CD4-positive, alpha-beta memory T cell (primary cell): ENCODE measurements around the gene SLC15A3. TPM values are rescaled to one million over a fixed set of nuclear protein-coding genes. Genes with fewer than 3 reads are reported as not detected.
A peak's percentile ranks its signal among the peaks of the same experiment; 100 is the strongest.

Source experiments
- CTCF ChIA-PET: fragments of 350-600 bp; sonication (Branson Sonifier 250); formaldehyde crosslinking; loops from one replicate; lab custom pipeline; 2021; ENCODE audit warnings: inconsistent platforms; ENCODE audit not compliant: partially characterized antibody; lab: Charles Lee
- POLR2A ChIA-PET: fragments of 350-600 bp; sonication (Branson Sonifier 250); formaldehyde crosslinking; loops from one replicate; lab custom pipeline; 2021; ENCODE audit not compliant: partially characterized antibody; lab: Charles Lee
- DNase-seq, 5 donors: peaks; one replicate each; pipeline versions ENCODE4 v3.0.0 to v3.0.0-alpha.2; 2020 to 2022; ENCODE audit warnings: mixed read lengths in 1 of 5
- H3K27ac ChIP-seq: one replicate; pipeline ENCODE4 v1.7.0; 2013; ENCODE audit warnings: low read depth, low read length
- H3K27me3 ChIP-seq: 2 replicates; pipeline ENCODE4 v1.7.0; 2013; ENCODE audit warnings: mild to moderate bottlenecking, low read length, moderate library complexity; ENCODE audit not compliant: insufficient read depth
- H3K36me3 ChIP-seq: 2 replicates; pipeline ENCODE4 v1.7.0; 2013; ENCODE audit warnings: mild to moderate bottlenecking, low read length, moderate library complexity; ENCODE audit not compliant: insufficient read depth
- H3K4me1 ChIP-seq: 2 replicates; pipeline ENCODE4 v1.7.0; 2013; ENCODE audit warnings: mild to moderate bottlenecking, low read length, moderate library complexity; ENCODE audit not compliant: insufficient read depth
- H3K4me3 ChIP-seq, 2 donors: one replicate each; pipeline ENCODE4 v1.7.0; 2013; ENCODE audit warnings: low read length in 2 of 2, mild to moderate bottlenecking in 1 of 2
- H3K9me3 ChIP-seq, 2 donors: one replicate each; pipeline ENCODE4 v1.7.0; 2013; ENCODE audit warnings: low read length in 2 of 2, control low read depth in 1 of 2; ENCODE audit not compliant: control insufficient read depth in 1 of 2
- H3K27ac Mint-ChIP-seq, 7 donors: one replicate each; pipeline ENCODE4 v1.8.0; 2020 to 2021; ENCODE audit warnings: mixed read lengths in 7 of 7, mild to moderate bottlenecking in 6 of 7, inconsistent platforms in 3 of 7, moderate library complexity in 3 of 7
- H3K27me3 Mint-ChIP-seq, 2 donors: one replicate each; pipeline ENCODE4 v1.8.0; 2020 to 2021; ENCODE audit warnings: mixed read lengths in 2 of 2
- H3K36me3 Mint-ChIP-seq, 2 donors: one replicate each; pipeline ENCODE4 v1.8.0; 2020 to 2021; ENCODE audit warnings: mixed read lengths in 2 of 2, inconsistent platforms in 1 of 2, mild to moderate bottlenecking in 1 of 2
- H3K4me1 Mint-ChIP-seq, 4 donors: one replicate each; pipeline ENCODE4 v1.8.0; 2020 to 2021; ENCODE audit warnings: mixed read lengths in 4 of 4, mild to moderate bottlenecking in 1 of 4
- H3K4me3 Mint-ChIP-seq, 8 donors: one replicate each; pipeline ENCODE4 v1.8.0; 2020 to 2021; ENCODE audit warnings: mixed read lengths in 8 of 8, mild to moderate bottlenecking in 7 of 8, moderate library complexity in 6 of 8, inconsistent platforms in 3 of 8
- H3K9me3 Mint-ChIP-seq, 8 donors: one replicate each; pipeline ENCODE4 v1.8.0; 2020 to 2021; ENCODE audit warnings: mixed read lengths in 8 of 8, mild to moderate bottlenecking in 5 of 8, inconsistent platforms in 3 of 8, moderate library complexity in 1 of 8
- intact Hi-C: fragments of 100-400 bp; cut with micrococcal nuclease; formaldehyde crosslinking; loops from one replicate; pipeline ENCODE4 v1.15.1; 2023
- polyA plus RNA-seq, 2 donors: library from polyadenylated mRNA; unstranded; fragments of 300-500 nt; fragmentation: Illumina TruSeq; gene quantifications; one replicate each; pipeline ENCODE4 v1.2.3, GENCODE V29; 2021
- total RNA-seq, 2 experiments: library from RNA; stranded (reverse); gene quantifications; one replicate each; pipeline ENCODE4 v1.2.3, GENCODE V29; 2021

The SLC15A3 gene
- total and polyA plus RNA-seq, 4 experiments from 2014 or later, result 0.29 to 5.4 (median 4.6) TPM; not detected in 1

- Histone ChIP-seq H3K27me3 (no peaks in the 10 kb centered on the region), H3K27ac (peak overlapping the region; percentile 85), H3K9me3 (no peaks in the 10 kb centered on the region), H3K4me1 (peaks cover 33% of the 10 kb centered on the region), H3K36me3 (peaks cover 26% of the 10 kb centered on the region), H3K4me3 (peak overlapping the region; percentile 85)
- Mint-ChIP-seq H3K4me1 (peaks cover 16 to 53% (median 35%) of the 10 kb centered on the region in 4 donors), H3K27ac (peak overlapping the region; percentile 60 to 99 (median 91)), H3K4me3 (peak overlapping the region; percentile 82 to 94 (median 91)), H3K9me3 (no peaks in the 10 kb centered on the region), H3K36me3 (peaks cover 11 to 47% of the 10 kb centered on the region in 2 donors), H3K27me3 (no peaks in the 10 kb centered on the region)
- ChIA-PET POLR2A (interaction anchor here (0.8 to 7.9 kb wide), 17 partner anchors 8 to 254 kb away, joined by 3 to 111 read pairs (median 4); partner anchors contain the start of genes CD6 and TMEM109), CTCF (interaction anchor here (1.0 to 9.7 kb wide), 8 partner anchors 8 to 281 kb away, joined by 3 to 117 read pairs (median 4); partner anchors contain the start of gene TMEM109)
- DNase-seq, result peak in 4 of 5 donors; percentile 12 to 64 (median 34)
- intact Hi-C loops, result loop anchor here (1.0 to 2.0 kb wide), 4 partner anchors 9 to 427 kb away; partner anchors contain the start of genes DDB1, TKFC, TMEM109 and VPS37C
Observed at GRCh38 chr11:60905551-60906113, 46.3 kb downstream of the SLC15A3 start.

GRCh38 chr11:60905047-60905446 is 46.9 kb downstream of the SLC15A3 start:
- DNase-seq, result no peak
- Mint-ChIP-seq H3K4me1 (peaks cover 15 to 49% (median 35%) of the 10 kb centered on the region in 4 donors), H3K4me3 (peak overlapping the region; percentile 82 to 94 (median 91)), H3K27me3 (no peaks in the 10 kb centered on the region), H3K9me3 (no peaks in the 10 kb centered on the region), H3K27ac (peak overlapping the region; percentile 60 to 99 (median 91)), H3K36me3 (peaks cover 14 to 52% of the 10 kb centered on the region in 2 donors)
- H3K27me3 ChIP-seq, result no peaks in the 10 kb centered on the region
- H3K36me3 ChIP-seq, result peaks cover 32% of the 10 kb centered on the region
- ChIA-PET POLR2A (interaction anchor here (0.8 to 7.9 kb wide), 14 partner anchors 8 to 224 kb away, joined by 3 to 111 read pairs (median 4); partner anchors contain the start of genes CCDC86, CD6 and TMEM109), CTCF (interaction anchor here (1.0 to 9.7 kb wide), 8 partner anchors 8 to 282 kb away, joined by 3 to 117 read pairs (median 4); partner anchors contain the start of gene TMEM109)
- peak overlapping the region; percentile 85 for H3K4me3 ChIP-seq
- peak overlapping the region; percentile 85 for H3K27ac ChIP-seq
- intact Hi-C loops, result no loop called here
- peaks cover 33% of the 10 kb centered on the region for H3K4me1 ChIP-seq
- no peaks in the 10 kb centered on the region for H3K9me3 ChIP-seq

GRCh38 chr11:60902625-60903024 is 49.4 kb downstream of the SLC15A3 start:
- intact Hi-C loops, result no loop called here
- no peaks in the 10 kb centered on the region for H3K9me3 ChIP-seq
- H3K27ac ChIP-seq, result no peak overlapping the region
- ChIA-PET CTCF (interaction anchor here (1.2 to 9.7 kb wide), 3 partner anchors 11 to 71 kb away, joined by 3 to 117 read pairs (median 21); partner anchors contain the start of gene TMEM109), POLR2A (interaction anchor here (1.4 to 7.9 kb wide), 2 partner anchors 12 to 15 kb away, joined by 3 to 111 read pairs; partner anchors contain the start of gene TMEM109)
- Mint-ChIP-seq H3K27me3 (no peaks in the 10 kb centered on the region), H3K9me3 (no peaks in the 10 kb centered on the region), H3K27ac (peak overlapping the region in 4 of 7 donors; percentile 30 to 66 (median 50)), H3K4me1 (peaks cover 17 to 44% (median 33%) of the 10 kb centered on the region in 4 donors), H3K4me3 (peak overlapping the region in 2 of 8 donors; percentile 13 to 59), H3K36me3 (peaks cover 35 to 75% of the 10 kb centered on the region in 2 donors)
- peaks cover 50% of the 10 kb centered on the region for H3K36me3 ChIP-seq
- H3K27me3 ChIP-seq, result no peaks in the 10 kb centered on the region
- no peak for DNase-seq
- peaks cover 33% of the 10 kb centered on the region for H3K4me1 ChIP-seq
- H3K4me3 ChIP-seq, result no peak overlapping the region

GRCh38 chr11:60900673-60901404 is 51.1 kb downstream of the SLC15A3 start:
- H3K27ac Mint-ChIP-seq, result peak overlapping the region in 2 of 7 donors; percentile 7 to 47
- DNase-seq, result no peak
- ChIA-PET CTCF (interaction anchor here (1.0 to 9.7 kb wide), 6 partner anchors 13 to 69 kb away, joined by 3 to 117 read pairs (median 20); partner anchors contain the start of gene TMEM109), POLR2A (interaction anchor here (1.2 to 7.9 kb wide), 2 partner anchors 13 kb away, joined by 3 to 111 read pairs; partner anchors contain the start of gene TMEM109)
- H3K9me3 Mint-ChIP-seq, result no peaks in the 10 kb centered on the region
- intact Hi-C loops, result no loop called here
- Histone ChIP-seq H3K27me3 (no peaks in the 10 kb centered on the region), H3K4me1 (peaks cover 26% of the 10 kb centered on the region), H3K4me3 (no peak overlapping the region), H3K27ac (no peak overlapping the region), H3K36me3 (peaks cover 65% of the 10 kb centered on the region), H3K9me3 (no peaks in the 10 kb centered on the region)
- no peaks in the 10 kb centered on the region for H3K27me3 Mint-ChIP-seq
- H3K36me3 Mint-ChIP-seq, result peaks cover 51 to 89% of the 10 kb centered on the region in 2 donors
- peaks cover 14 to 30% (median 24%) of the 10 kb centered on the region in 4 donors for H3K4me1 Mint-ChIP-seq
- no peak overlapping the region for H3K4me3 Mint-ChIP-seq

GRCh38 chr11:60899977-60900376 is 52.0 kb downstream of the SLC15A3 start:
- peaks cover 17% of the 10 kb centered on the region for H3K4me1 ChIP-seq
- peaks cover 9 to 21% (median 16%) of the 10 kb centered on the region in 4 donors for H3K4me1 Mint-ChIP-seq
- H3K27me3 Mint-ChIP-seq, result no peaks in the 10 kb centered on the region
- peaks cover 73% of the 10 kb centered on the region for H3K36me3 ChIP-seq
- no peaks in the 10 kb centered on the region for H3K9me3 Mint-ChIP-seq
- no peaks in the 10 kb centered on the region for H3K9me3 ChIP-seq
- H3K4me3 Mint-ChIP-seq, result no peak overlapping the region
- peak overlapping the region in 1 of 7 donors; percentile 25 for H3K27ac Mint-ChIP-seq
- intact Hi-C loops, result loop anchor here (1.0 to 2.0 kb wide), 2 partner anchors 69 to 125 kb away; no protein-coding TSS in a partner anchor
- ChIA-PET POLR2A (interaction anchor here (1.2 to 7.9 kb wide), 2 partner anchors 12 to 14 kb away, joined by 3 to 111 read pairs; partner anchors contain the start of gene TMEM109), CTCF (interaction anchor here (0.7 to 9.7 kb wide), 14 partner anchors 8 to 121 kb away, joined by 3 to 117 read pairs (median 5); partner anchors contain the start of gene TMEM109)
- no peak overlapping the region for H3K27ac ChIP-seq
- no peaks in the 10 kb centered on the region for H3K27me3 ChIP-seq
- peaks cover 56 to 91% of the 10 kb centered on the region in 2 donors for H3K36me3 Mint-ChIP-seq
- no peak overlapping the region for H3K4me3 ChIP-seq
- no peak for DNase-seq

GRCh38 chr11:60899046-60899936 is 52.7 kb downstream of the SLC15A3 start:
- CTCF ChIA-PET, result interaction anchor here (0.7 to 9.7 kb wide), 16 partner anchors 9 to 121 kb away, joined by 3 to 117 read pairs (median 5); partner anchors contain the start of gene TMEM109
- Histone ChIP-seq H3K4me3 (no peak overlapping the region), H3K4me1 (peaks cover 10% of the 10 kb centered on the region), H3K27me3 (no peaks in the 10 kb centered on the region), H3K36me3 (peaks cover 80% of the 10 kb centered on the region), H3K9me3 (no peaks in the 10 kb centered on the region), H3K27ac (no peak overlapping the region)
- Mint-ChIP-seq H3K4me3 (no peak overlapping the region), H3K4me1 (peaks cover 7 to 16% (median 11%) of the 10 kb centered on the region in 4 donors), H3K9me3 (no peaks in the 10 kb centered on the region), H3K27me3 (no peaks in the 10 kb centered on the region), H3K36me3 (peaks cover 60 to 96% of the 10 kb centered on the region in 2 donors), H3K27ac (peak overlapping the region in 3 of 7 donors; percentile 13 to 49 (median 24))
- intact Hi-C loops, result loop anchor here (1.0 to 2.0 kb wide), 2 partner anchors 68 to 124 kb away; no protein-coding TSS in a partner anchor
- POLR2A ChIA-PET, result interaction anchor here (1.2 to 7.9 kb wide), 3 partner anchors 12 to 21 kb away, joined by 3 to 111 read pairs (median 3); partner anchors contain the start of gene TMEM109
- DNase-seq, result peak in 4 of 5 donors; percentile 30 to 49 (median 44)
